NT2/D1 (cell line): ENCODE results near the gene SOWAHC.
"Not testable (repeated sequence)": the region's sequence is repeated elsewhere in the genome, so short reads cannot be mapped to it uniquely, and the experiment has no call there.

Experiments used
- DNase-seq: peaks from one replicate; pipeline ENCODE4 v3.0.0-alpha.2; 2011; ENCODE audit warnings: low read depth, low spot score
- H3K27me3 ChIP-seq: 2 replicates; pipeline ENCODE4 v1.6.0; 2011; ENCODE audit warnings: mild to moderate bottlenecking; ENCODE audit not compliant: insufficient read length, insufficient read depth
- H3K36me3 ChIP-seq: 2 replicates; pipeline ENCODE4 v1.6.1; 2011; ENCODE audit warnings: mild to moderate bottlenecking, low read length, mixed read lengths; ENCODE audit not compliant: insufficient read depth, insufficient read length
- H3K4me1 ChIP-seq: 2 replicates; pipeline ENCODE4 v1.5.1; 2011; ENCODE audit not compliant: insufficient read depth, insufficient read length
- H3K4me3 ChIP-seq: 2 replicates; pipeline ENCODE4 v1.5.1; 2011; ENCODE audit warnings: low read depth; ENCODE audit not compliant: insufficient read length
- H3K9ac ChIP-seq: 2 replicates; pipeline ENCODE4 v1.6.0; 2011; ENCODE audit warnings: low read depth; ENCODE audit not compliant: insufficient read length
- H3K9me3 ChIP-seq: 2 replicates; pipeline ENCODE4 v1.5.1; 2011; ENCODE audit warnings: mild to moderate bottlenecking, low read length; ENCODE audit not compliant: insufficient read depth
- SUZ12 ChIP-seq: IDR thresholded peaks from 2 replicates; pipeline ENCODE4 v1.6.1; 2011; ENCODE audit not compliant: insufficient read length, insufficient read depth; ENCODE audit errors: extremely low read depth
- YY1 ChIP-seq: IDR thresholded peaks from 2 replicates; pipeline ENCODE4 v1.6.1; 2011; ENCODE audit not compliant: insufficient read length, insufficient read depth
- ZNF274 ChIP-seq: IDR thresholded peaks from 2 replicates; pipeline ENCODE4 v1.6.1; 2011; ENCODE audit warnings: mild to moderate bottlenecking, low read depth, low read length

SOWAHC gene

GRCh38 chr2:109631741-109632140 lies 17.6 kb downstream of the SOWAHC start:
- Histone ChIP-seq H3K4me3 (no peak overlapping the region), H3K9me3 (no peaks in the 10 kb centered on the region), H3K27me3 (no peaks in the 10 kb centered on the region), H3K36me3 (no peaks in the 10 kb centered on the region), H3K4me1 (no peaks in the 10 kb centered on the region), H3K9ac (no peak overlapping the region)
- TF ChIP-seq YY1 (no peak), SUZ12 (no peak)
- no peak for DNase-seq

GRCh38 chr2:109632158-109632789 lies 18.1 kb downstream of the SOWAHC start:
- Histone ChIP-seq H3K4me3 (no peak overlapping the region), H3K36me3 (no peaks in the 10 kb centered on the region), H3K27me3 (no peaks in the 10 kb centered on the region), H3K9ac (no peak overlapping the region), H3K4me1 (no peaks in the 10 kb centered on the region), H3K9me3 (no peaks in the 10 kb centered on the region)
- TF ChIP-seq YY1: no peak
- TF ChIP-seq ZNF274: no peak
- no peak for TF ChIP-seq SUZ12
- no peak for DNase-seq

GRCh38 chr2:109633284-109633961 lies 19.3 kb downstream of the SOWAHC start:
- DNase-seq: no peak
- Histone ChIP-seq H3K4me3 (no peak overlapping the region), H3K27me3 (no peaks in the 10 kb centered on the region), H3K36me3 (no peaks in the 10 kb centered on the region), H3K9me3 (no peaks in the 10 kb centered on the region), H3K4me1 (no peaks in the 10 kb centered on the region), H3K9ac (no peak overlapping the region)
- no peak for TF ChIP-seq ZNF274
- no peak for TF ChIP-seq SUZ12
- no peak for TF ChIP-seq YY1

- Histone ChIP-seq H3K36me3 (no peaks in the 10 kb centered on the region), H3K4me1 (no peaks in the 10 kb centered on the region), H3K9ac (no peak overlapping the region)
Observed at GRCh38 chr2:109635426-109636304, 21.5 kb downstream of the SOWAHC start.

GRCh38 chr2:109636317-109636716 lies 22.2 kb downstream of the SOWAHC start:
- no peak for TF ChIP-seq SUZ12
- no peak for TF ChIP-seq ZNF274
- no peak for TF ChIP-seq YY1
- no peaks in the 10 kb centered on the region for H3K36me3 ChIP-seq
- DNase-seq: no peak
- no peaks in the 10 kb centered on the region for H3K4me1 ChIP-seq
- no peaks in the 10 kb centered on the region for H3K9me3 ChIP-seq
- no peak overlapping the region for H3K9ac ChIP-seq
- H3K4me3 ChIP-seq: no peak overlapping the region
- no peaks in the 10 kb centered on the region for H3K27me3 ChIP-seq

More at GRCh38 chr2:109635426-109636304, 21.5 kb downstream of the SOWAHC start:
- no peak for TF ChIP-seq ZNF274
- no peak for TF ChIP-seq SUZ12
- no peak for TF ChIP-seq YY1
- no peaks in the 10 kb centered on the region for H3K27me3 ChIP-seq
- H3K9me3 ChIP-seq: no peaks in the 10 kb centered on the region
- no peak overlapping the region for H3K4me3 ChIP-seq
- no peak for DNase-seq

- no peaks in the 10 kb centered on the region for H3K36me3 ChIP-seq
- H3K9me3 ChIP-seq: no peaks in the 10 kb centered on the region
- TF ChIP-seq SUZ12 (no peak), YY1 (no peak), ZNF274 (no peak)
- no peak for DNase-seq
- no peak overlapping the region for H3K4me3 ChIP-seq
- no peak overlapping the region for H3K9ac ChIP-seq
- H3K4me1 ChIP-seq: no peaks in the 10 kb centered on the region
- no peaks in the 10 kb centered on the region for H3K27me3 ChIP-seq
Observed at GRCh38 chr2:109637749-109638570, 23.8 kb downstream of the SOWAHC start.

- Histone ChIP-seq H3K9ac (no peak overlapping the region), H3K4me3 (no peak overlapping the region), H3K4me1 (no peaks in the 10 kb centered on the region), H3K9me3 (no peaks in the 10 kb centered on the region), H3K27me3 (no peaks in the 10 kb centered on the region), H3K36me3 (no peaks in the 10 kb centered on the region)
- no peak for TF ChIP-seq ZNF274
- TF ChIP-seq YY1: no peak
- no peak for TF ChIP-seq SUZ12
- no peak for DNase-seq
Observed at GRCh38 chr2:109638795-109639194, 24.6 kb downstream of the SOWAHC start.

GRCh38 chr2:109640000-109640399 lies 25.8 kb downstream of the SOWAHC start:
- not testable (repeated sequence) for H3K9me3 ChIP-seq, DNase-seq, H3K27me3 ChIP-seq, H3K36me3 ChIP-seq, H3K9ac ChIP-seq, H3K4me1 ChIP-seq, H3K4me3 ChIP-seq
